ENCODE data around the gene RAB44. TPM values are rescaled to one million over a fixed set of nuclear protein-coding genes. Genes with fewer than 3 reads are reported as not detected.

Gene RAB44
- total and polyA plus RNA-seq, 7 donors, result 0.01 to 0.06 TPM; not detected in 5

- WGBS, 3 donors, result 84 to 92% (median 89%) methylated on average over 6 of the region's 6 CpGs
- Histone ChIP-seq H3K4me3 (no peak overlapping the region), H3K9me3 (no peaks in the 10 kb centered on the region), H3K4me1 (peaks cover 13% of the 10 kb centered on the region), H3K27me3 (ENCODE audit: insufficient read depth in 3 of 3, low read length in 2 of 3) (no peaks in the 10 kb centered on the region), H3K27ac (no peak overlapping the region), H3K36me3 (ENCODE audit: insufficient read depth in 1 of 2, low read depth in 1 of 2) (no peaks in the 10 kb centered on the region)
- intact Hi-C loops (cut with DNase I), result loop anchor here (2.0 to 10.0 kb wide), 4 partner anchors 76 to 333 kb away; no protein-coding TSS in a partner anchor
- TF ChIP-seq CTCF (IDR thresholded peaks at IDR 0.05), result no peak
- ATAC-seq, result no peak
- DNase-seq, result no peak
Observed at GRCh38 chr6:36757943-36758508, 60.4 kb downstream of the RAB44 start.

DNA sequence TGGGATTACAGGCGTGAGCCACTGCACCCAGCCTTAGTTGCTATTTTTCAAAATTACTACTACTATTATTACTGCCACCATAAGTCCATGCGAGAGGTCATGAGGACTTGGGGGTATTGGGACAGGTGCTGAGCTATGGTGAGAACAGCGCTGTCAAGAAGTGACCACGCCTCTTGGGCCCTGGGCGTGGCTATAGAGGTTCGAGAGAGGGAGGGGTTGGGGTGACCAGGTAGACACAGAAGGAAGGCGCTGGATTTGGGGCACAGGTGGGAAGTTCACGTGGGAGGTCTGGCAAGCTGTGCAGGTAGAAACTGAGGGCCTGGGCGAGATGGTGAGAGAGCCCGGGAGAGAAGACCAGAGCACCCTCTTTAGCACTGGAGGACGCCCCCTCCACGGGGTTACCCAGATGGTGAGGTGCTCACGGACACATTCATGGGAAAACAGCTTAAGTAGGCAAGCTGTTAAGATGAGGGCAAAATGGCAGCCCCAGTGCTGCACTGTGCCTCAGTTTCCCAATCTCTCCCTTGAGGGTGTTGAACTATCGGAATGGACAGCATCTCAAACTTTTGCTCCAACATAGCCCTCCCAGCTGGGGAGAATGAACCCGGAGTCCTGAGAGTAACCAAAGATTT is 61.0 kb downstream of the RAB44 start:
- Histone ChIP-seq H3K36me3 (ENCODE audit: insufficient read depth in 1 of 2, low read depth in 1 of 2) (no peaks in the 10 kb centered on the region), H3K4me3 (no peak overlapping the region), H3K4me1 (peaks cover 7% of the 10 kb centered on the region), H3K27ac (no peak overlapping the region), H3K9me3 (no peaks in the 10 kb centered on the region), H3K27me3 (ENCODE audit: insufficient read depth in 3 of 3, low read length in 2 of 3) (no peaks in the 10 kb centered on the region)
- DNase-seq (no peak), ATAC-seq (peak in 2 of 4 donors; percentile 6 to 23)
- intact Hi-C loops (cut with DNase I), result loop anchor here (2.0 to 10.0 kb wide), 4 partner anchors 76 to 334 kb away; no protein-coding TSS in a partner anchor
- no peak for TF ChIP-seq CTCF (IDR thresholded peaks at IDR 0.05)
- WGBS, 3 donors, result 74 to 79% (median 78%) methylated on average over 15 of the region's 15 CpGs

GRCh38 chr6:36759148-36759759 is 61.6 kb downstream of the RAB44 start:
- Histone ChIP-seq H3K27me3 (ENCODE audit: insufficient read depth in 3 of 3, low read length in 2 of 3) (no peaks in the 10 kb centered on the region), H3K4me1 (peaks cover 5% of the 10 kb centered on the region), H3K9me3 (no peaks in the 10 kb centered on the region), H3K4me3 (no peak overlapping the region), H3K27ac (no peak overlapping the region), H3K36me3 (ENCODE audit: insufficient read depth in 1 of 2, low read depth in 1 of 2) (no peaks in the 10 kb centered on the region)
- peak; percentile 95 for TF ChIP-seq CTCF (IDR thresholded peaks at IDR 0.05)
- ATAC-seq, result peak; percentile 88 to 98 (median 95)
- intact Hi-C loops (cut with DNase I), result loop anchor here (2.0 to 10.0 kb wide), 4 partner anchors 77 to 334 kb away; no protein-coding TSS in a partner anchor
- DNase-seq, result peak; percentile 79 to 91
- 12 to 19% (median 15%) methylated on average over 8 of the region's 8 CpGs for WGBS, 3 donors

- no peak overlapping the region for H3K27ac ChIP-seq
- H3K4me1 ChIP-seq, result no peaks in the 10 kb centered on the region
- H3K4me3 ChIP-seq, result no peak overlapping the region
- H3K36me3 ChIP-seq (ENCODE audit: insufficient read depth in 1 of 2, low read depth in 1 of 2), result no peaks in the 10 kb centered on the region
- DNase-seq (no peak), ATAC-seq (no peak)
- intact Hi-C loops (cut with DNase I), result loop anchor here (10.0 kb wide), 3 partner anchors 224 to 444 kb away; partner anchors contain the start of genes MTCH1 (in 1 of the 2) and PIM1 (in 1 of the 2)
- TF ChIP-seq CTCF (IDR thresholded peaks at IDR 0.05), result no peak
- H3K9me3 ChIP-seq, result no peaks in the 10 kb centered on the region
- 72 to 83% (median 76%) methylated on average over 11 of the region's 11 CpGs for WGBS, 3 donors
- no peaks in the 10 kb centered on the region for H3K27me3 ChIP-seq (ENCODE audit: insufficient read depth in 3 of 3, low read length in 2 of 3)
Observed at GRCh38 chr6:36760685-36761435, 63.2 kb downstream of the RAB44 start.

All from psoas muscle (tissue), 8 donors.